ENCODE measurements around the gene MRPL58. TPM values are rescaled to one million over a fixed set of nuclear protein-coding genes. Genes with fewer than 3 reads are reported as not detected.
"Not testable (repeated sequence)": the region's sequence is repeated elsewhere in the genome, so short reads cannot be mapped to it uniquely, and the experiment has no call there.

MRPL58 gene
- total RNA-seq, 1 experiment from 2014 or later: 41.9 TPM

DNA sequence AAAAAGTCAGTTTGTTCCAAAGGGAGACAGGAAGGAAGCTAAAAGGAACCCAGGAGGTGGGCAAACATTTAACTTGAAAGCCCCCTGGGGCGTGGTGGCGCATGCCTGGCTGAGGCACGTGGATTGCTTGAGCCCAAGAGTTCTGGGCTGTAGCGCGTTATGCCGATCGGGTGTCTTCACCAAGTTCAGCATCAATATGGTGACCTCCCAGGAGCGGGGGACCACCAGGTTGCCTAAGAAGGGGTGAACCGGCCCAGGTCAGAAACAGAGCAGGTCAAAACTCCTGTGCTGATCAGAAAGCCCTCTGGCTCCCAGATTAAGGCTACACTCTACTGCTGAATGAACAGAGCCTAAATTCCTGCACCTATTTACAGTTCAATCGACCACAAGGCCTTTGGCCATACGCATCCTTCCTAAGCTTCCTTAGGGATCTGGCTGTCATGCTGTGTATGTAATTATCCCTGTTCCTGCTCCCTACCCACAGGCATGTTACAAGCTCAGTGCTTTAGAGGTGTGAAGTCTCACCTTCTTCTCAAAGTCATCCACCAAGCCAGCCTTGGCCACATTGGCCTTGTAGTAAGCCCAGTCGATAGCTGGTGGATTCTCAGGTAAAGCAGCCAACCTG lies 29.3 kb downstream of the MRPL58 start (continued):
- TF ChIP-seq CREM (CRISPR knock-in tag; IDR thresholded peaks at IDR 0.05) (no peak), SP1 (CRISPR knock-in tag; conservative IDR thresholded peaks at IDR 0.05) (no peak)
- TF ChIP-seq, protein P1, sequence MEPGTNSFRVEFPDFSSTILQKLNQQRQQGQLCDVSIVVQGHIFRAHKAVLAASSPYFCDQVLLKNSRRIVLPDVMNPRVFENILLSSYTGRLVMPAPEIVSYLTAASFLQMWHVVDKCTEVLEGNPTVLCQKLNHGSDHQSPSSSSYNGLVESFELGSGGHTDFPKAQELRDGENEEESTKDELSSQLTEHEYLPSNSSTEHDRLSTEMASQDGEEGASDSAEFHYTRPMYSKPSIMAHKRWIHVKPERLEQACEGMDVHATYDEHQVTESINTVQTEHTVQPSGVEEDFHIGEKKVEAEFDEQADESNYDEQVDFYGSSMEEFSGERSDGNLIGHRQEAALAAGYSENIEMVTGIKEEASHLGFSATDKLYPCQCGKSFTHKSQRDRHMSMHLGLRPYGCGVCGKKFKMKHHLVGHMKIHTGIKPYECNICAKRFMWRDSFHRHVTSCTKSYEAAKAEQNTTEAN (CRISPR knock-in tag; IDR thresholded peaks at IDR 0.05): no peak

DNA sequence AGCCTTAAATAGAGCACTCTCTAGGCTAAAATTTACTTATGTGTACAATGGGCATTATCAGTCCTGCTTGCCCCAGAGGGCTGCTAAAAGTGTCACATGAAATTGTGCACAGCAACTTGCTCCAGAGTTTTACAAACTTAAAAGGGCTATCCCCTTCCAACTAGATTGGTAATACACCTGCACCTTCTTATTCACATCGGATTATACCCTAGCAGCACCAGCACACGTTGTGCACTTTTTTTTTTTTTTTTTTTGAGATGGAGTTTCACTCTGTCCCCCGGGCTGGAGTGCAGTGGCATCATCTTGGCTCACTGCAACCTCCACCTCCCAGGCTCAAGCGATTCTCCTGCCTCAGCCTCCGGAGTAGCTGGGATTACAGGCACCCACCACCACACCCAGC lies 31.3 kb downstream of the MRPL58 start:
- H3K27ac Mint-ChIP-seq: peak overlapping the region; percentile 95

DNA sequence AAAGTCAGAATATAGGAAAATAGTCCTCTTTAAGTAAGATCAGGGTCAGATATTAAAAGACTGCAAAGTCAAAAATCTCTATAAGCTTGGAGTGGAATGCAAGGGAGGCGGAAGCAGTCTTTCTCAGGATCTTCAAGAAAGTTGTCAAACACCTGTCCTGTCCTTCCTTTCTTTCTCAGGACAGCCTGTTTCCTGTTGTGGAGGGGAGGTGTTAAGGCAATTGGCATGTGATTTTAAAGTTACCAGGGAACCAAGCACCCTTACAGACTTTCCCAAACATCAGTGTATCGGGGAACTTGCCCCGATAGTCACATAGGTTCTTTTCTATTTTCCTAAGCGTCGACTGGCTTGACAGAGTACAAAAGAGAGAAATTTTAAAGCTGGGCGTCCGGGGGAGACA lies 32.2 kb downstream of the MRPL58 start:
- Mint-ChIP-seq H3K4me1 (peaks cover 54% of the 10 kb centered on the region), H3K27ac (peak overlapping the region; percentile 97), H3K4me3 (peak overlapping the region; percentile 98), H3K36me3 (peaks cover 37% of the 10 kb centered on the region), H3K27me3 (ENCODE audit: low read depth) (no peaks in the 10 kb centered on the region), H3K9me3 (no peaks in the 10 kb centered on the region)
- ATAC-seq: no peak
- TF ChIP-seq, protein P2, sequence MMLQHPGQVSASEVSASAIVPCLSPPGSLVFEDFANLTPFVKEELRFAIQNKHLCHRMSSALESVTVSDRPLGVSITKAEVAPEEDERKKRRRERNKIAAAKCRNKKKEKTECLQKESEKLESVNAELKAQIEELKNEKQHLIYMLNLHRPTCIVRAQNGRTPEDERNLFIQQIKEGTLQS (CRISPR knock-in tag; conservative IDR thresholded peaks at IDR 0.05): no peak
- TF ChIP-seq, protein P1 (CRISPR knock-in tag; IDR thresholded peaks at IDR 0.05): no peak
- TF ChIP-seq IRF2 (CRISPR knock-in tag; IDR thresholded peaks at IDR 0.05; ENCODE audit: borderline replicate concordance, low read depth): no peak
- TF ChIP-seq, protein P3, sequence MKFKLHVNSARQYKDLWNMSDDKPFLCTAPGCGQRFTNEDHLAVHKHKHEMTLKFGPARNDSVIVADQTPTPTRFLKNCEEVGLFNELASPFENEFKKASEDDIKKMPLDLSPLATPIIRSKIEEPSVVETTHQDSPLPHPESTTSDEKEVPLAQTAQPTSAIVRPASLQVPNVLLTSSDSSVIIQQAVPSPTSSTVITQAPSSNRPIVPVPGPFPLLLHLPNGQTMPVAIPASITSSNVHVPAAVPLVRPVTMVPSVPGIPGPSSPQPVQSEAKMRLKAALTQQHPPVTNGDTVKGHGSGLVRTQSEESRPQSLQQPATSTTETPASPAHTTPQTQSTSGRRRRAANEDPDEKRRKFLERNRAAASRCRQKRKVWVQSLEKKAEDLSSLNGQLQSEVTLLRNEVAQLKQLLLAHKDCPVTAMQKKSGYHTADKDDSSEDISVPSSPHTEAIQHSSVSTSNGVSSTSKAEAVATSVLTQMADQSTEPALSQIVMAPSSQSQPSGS (CRISPR knock-in tag; IDR thresholded peaks at IDR 0.05; ENCODE audit: borderline replicate concordance, low read depth): no peak
- TF ChIP-seq NR3C1 (CRISPR knock-in tag; conservative IDR thresholded peaks at IDR 0.05; ENCODE audit: low read depth): no peak
- TF ChIP-seq, protein P4, sequence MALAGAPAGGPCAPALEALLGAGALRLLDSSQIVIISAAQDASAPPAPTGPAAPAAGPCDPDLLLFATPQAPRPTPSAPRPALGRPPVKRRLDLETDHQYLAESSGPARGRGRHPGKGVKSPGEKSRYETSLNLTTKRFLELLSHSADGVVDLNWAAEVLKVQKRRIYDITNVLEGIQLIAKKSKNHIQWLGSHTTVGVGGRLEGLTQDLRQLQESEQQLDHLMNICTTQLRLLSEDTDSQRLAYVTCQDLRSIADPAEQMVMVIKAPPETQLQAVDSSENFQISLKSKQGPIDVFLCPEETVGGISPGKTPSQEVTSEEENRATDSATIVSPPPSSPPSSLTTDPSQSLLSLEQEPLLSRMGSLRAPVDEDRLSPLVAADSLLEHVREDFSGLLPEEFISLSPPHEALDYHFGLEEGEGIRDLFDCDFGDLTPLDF (CRISPR knock-in tag; IDR thresholded peaks at IDR 0.05): no peak
- TF ChIP-seq, protein P5, sequence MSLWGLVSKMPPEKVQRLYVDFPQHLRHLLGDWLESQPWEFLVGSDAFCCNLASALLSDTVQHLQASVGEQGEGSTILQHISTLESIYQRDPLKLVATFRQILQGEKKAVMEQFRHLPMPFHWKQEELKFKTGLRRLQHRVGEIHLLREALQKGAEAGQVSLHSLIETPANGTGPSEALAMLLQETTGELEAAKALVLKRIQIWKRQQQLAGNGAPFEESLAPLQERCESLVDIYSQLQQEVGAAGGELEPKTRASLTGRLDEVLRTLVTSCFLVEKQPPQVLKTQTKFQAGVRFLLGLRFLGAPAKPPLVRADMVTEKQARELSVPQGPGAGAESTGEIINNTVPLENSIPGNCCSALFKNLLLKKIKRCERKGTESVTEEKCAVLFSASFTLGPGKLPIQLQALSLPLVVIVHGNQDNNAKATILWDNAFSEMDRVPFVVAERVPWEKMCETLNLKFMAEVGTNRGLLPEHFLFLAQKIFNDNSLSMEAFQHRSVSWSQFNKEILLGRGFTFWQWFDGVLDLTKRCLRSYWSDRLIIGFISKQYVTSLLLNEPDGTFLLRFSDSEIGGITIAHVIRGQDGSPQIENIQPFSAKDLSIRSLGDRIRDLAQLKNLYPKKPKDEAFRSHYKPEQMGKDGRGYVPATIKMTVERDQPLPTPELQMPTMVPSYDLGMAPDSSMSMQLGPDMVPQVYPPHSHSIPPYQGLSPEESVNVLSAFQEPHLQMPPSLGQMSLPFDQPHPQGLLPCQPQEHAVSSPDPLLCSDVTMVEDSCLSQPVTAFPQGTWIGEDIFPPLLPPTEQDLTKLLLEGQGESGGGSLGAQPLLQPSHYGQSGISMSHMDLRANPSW (CRISPR knock-in tag; conservative IDR thresholded peaks at IDR 0.05; ENCODE audit: low read depth): no peak
- no peak for DNase-seq (ENCODE audit: low spot score)
- CTCF ChIA-PET: no interaction called here
- POLR2A ChIA-PET: interaction anchor here (0.6 to 0.8 kb wide), 2 partner anchors 40 to 43 kb away, joined by 3 to 5 read pairs; partner anchors contain the start of gene SLC16A5

More for the DNA sequence above, 31.3 kb downstream of the MRPL58 start:
- not testable (repeated sequence) for H3K27me3 Mint-ChIP-seq (ENCODE audit: low read depth); ATAC-seq; H3K9me3 Mint-ChIP-seq; DNase-seq (ENCODE audit: low spot score)
- peaks cover 49% of the 10 kb centered on the region for H3K4me1 Mint-ChIP-seq
- H3K36me3 Mint-ChIP-seq: peaks cover 38% of the 10 kb centered on the region
- CTCF ChIA-PET: interaction anchor here (0.7 kb wide), 1 partner anchor 279 kb away, joined by 3 read pairs; no protein-coding TSS in a partner anchor
- POLR2A ChIA-PET: interaction anchor here (0.6 to 0.7 kb wide), 2 partner anchors 40 to 95 kb away, joined by 3 to 5 read pairs; no protein-coding TSS in a partner anchor
- H3K4me3 Mint-ChIP-seq: peak overlapping the region; percentile 49

DNA sequence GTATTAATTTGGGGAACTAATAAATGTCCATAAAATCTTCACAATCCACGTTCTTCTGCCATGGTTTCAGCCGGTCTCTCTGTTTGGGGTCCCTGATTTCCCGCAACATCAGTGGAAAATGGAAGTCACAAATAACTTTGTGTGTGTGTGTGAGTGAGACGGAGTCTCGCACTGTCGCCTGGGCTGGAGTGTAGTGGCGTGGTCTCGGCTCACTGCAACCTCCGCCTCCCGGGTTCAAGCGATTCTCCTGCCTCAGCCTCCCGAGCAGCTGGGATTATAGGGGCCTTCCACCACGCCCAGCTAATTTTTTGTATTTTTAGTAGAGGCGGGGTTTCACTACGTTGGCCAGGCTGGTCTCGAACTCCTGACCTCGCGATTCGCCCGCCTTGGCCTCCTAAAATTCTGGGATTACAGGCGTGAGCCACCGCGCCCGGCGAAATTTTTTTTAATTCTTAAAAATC lies 33.5 kb downstream of the MRPL58 start:
- ChIA-PET CTCF (interaction anchor here (1.5 to 2.4 kb wide), 4 partner anchors 9 to 225 kb away, joined by 3 to 13 read pairs (median 4); partner anchors contain the start of gene MIF4GD), POLR2A (interaction anchor here (0.8 to 2.3 kb wide), 4 partner anchors 9 to 86 kb away, joined by 3 to 9 read pairs (median 4); partner anchors contain the start of genes MRPL58 and NT5C)
- H3K27me3 Mint-ChIP-seq (ENCODE audit: low read depth); ATAC-seq; H3K9me3 Mint-ChIP-seq; DNase-seq (ENCODE audit: low spot score): not testable (repeated sequence)
- H3K4me1 Mint-ChIP-seq: peaks cover 51% of the 10 kb centered on the region
- peak overlapping the region; percentile 96 for H3K27ac Mint-ChIP-seq
- peak overlapping the region; percentile 98 for H3K4me3 Mint-ChIP-seq
- H3K36me3 Mint-ChIP-seq: peaks cover 31% of the 10 kb centered on the region

All from WTC11 (cell line).